Stimulated activated CD4-positive, alpha-beta T cell treated with anti-CD3 and anti-CD28 coated beads, Interleukin-15, amount 100 ng/mL, for 48 hours (primary cell): ENCODE data around the gene COL18A1.
"Not testable (repeated sequence)": the region's sequence is repeated elsewhere in the genome, so short reads cannot be mapped to it uniquely, and the experiment has no call there.

ENCODE experiments used
- DNase-seq, 2 donors: peaks; one replicate each; pipeline ENCODE4 v3.0.0-alpha.2; 2020; ENCODE audit warnings: low read depth in 2 of 2

Gene COL18A1

DNA sequence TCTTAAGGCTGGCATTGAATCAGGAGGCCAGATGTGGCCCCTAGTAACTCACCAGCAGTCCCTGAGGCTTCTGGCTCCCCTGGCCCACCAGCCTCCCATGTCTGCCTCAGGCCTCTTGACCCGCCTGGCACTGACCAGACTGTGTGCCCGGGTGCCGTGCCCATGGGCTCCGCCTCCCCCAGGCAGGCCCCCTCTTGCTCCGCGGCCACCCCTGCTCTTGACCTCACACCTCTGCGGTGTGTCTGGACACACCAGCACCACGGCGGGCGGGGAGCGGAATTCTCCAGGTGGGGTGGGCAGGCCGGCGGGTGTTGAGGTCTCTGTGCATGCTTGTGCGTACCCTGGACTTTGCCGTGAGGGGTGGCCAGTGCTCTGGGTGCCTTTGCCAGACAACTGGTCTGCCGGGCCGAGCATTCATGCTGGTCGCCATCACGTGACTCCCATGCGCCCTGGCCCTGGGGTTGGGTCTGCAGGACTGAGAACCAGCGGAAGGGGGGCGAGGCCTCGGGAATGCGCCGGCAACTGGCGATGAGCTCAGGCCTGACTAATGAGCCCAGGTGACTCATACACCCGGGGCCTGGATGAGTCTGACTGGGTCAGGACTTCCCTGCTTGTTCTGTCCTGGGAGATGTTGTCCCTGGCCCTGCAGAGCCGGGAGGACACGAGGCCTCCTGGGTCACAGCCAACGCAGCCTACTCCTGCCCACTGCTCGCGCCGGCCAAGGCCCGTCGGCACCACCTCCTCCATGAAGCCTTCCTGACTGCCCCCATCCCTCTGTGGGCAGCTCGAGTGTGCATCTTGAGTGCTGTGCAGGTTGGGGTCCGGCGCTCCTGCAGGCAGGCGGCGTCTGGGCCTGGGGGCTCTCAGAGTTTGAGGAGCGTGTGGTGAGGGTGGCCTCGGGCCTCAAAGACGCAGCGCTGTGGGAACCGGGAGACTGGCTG is 22.6 kb downstream of the COL18A1 start:
- no peak for DNase-seq

GRCh38 chr21:45428534-45428933 is 23.6 kb downstream of the COL18A1 start:
- no peak for DNase-seq

DNA sequence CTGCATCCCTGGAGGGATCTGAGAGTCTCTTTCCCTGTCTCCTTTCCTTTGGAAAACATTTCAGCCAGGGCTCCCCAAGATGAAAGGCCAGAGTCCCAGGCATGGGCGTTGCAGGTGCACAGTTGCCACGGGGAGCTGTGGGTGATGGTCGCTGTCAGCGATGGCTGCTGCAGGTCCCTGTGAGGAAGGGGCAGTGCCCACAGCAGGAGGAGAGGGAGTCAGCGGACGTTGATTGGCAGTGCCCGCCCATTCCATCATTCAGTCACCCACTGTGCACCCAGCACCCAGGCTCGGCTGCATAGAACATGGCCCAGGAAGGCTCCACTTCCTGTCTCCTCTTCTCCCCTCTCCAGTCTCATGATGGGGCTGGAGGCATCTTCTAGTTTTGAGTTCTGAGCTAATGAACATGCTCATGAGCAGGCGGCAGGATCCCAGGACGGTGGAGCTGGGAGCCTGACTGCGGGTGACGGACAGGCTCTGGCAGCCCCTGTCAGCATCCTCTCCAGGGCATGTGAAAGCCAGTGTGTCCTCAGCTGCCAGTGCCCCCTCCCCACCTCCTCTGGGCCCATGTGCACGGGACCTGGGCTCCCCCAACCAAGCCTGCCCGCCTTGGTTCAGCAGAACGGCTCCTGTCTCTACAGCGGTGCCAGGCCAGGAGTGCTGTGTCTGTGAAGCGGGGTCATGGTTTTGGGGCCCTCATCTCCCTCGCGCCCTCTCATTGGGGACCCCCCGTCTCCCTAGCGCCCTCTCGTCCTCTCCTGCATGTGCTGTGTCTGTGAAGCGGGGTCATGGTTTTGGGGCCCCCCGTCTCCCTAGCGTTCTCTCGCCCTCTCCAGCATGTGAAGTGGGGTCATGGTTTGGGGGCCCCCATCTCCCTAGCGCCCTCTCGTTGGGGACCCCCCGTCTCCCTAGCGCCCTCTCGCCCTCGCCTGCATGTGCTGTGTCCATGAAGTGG is 24.5 kb downstream of the COL18A1 start:
- DNase-seq: no peak

GRCh38 chr21:45430521-45431501 is 25.8 kb downstream of the COL18A1 start:
- DNase-seq: no peak

DNA sequence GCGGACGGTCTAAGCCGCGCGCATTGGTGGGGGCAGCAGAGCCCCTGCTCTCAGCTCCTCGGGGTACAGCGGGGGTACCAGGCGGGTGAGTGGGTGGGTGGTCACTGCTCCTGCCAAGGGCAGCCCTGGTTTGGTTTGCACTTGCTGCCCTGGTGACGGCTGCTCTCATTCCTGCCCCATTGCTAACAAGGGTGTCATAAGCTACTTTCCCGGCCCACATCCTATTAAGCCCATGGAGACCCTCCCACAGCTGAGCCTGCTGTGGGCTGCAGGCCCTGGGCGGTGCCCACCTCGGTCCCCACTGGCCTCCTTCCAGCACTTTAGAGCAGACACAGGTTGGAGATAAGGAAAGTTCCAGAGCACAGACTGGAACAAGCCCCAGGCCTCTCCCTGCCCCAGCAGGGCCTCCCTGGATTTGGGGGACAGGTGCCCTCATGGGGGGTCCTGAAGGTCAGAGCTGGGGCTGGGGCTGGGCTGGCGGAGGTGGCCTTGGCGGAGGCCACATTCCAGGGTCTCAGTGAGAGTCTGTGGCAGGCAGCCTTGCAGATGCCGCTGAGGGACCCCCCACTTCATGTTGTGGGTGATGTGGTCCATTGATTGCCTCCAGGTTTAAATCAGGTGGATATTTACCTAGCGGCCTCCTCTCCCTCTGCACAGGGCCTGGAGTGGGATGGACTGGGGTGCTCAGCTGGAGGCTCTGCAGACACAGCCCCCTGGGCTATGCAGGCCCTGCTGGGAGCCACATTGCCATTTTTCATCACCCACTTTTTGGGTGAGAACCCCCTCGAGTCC is 27.0 kb downstream of the COL18A1 start:
- no peak for DNase-seq

- DNase-seq: no peak
These were observed 27.8 kb downstream of the COL18A1 start for GRCh38 chr21:45432575-45433255.

DNA sequence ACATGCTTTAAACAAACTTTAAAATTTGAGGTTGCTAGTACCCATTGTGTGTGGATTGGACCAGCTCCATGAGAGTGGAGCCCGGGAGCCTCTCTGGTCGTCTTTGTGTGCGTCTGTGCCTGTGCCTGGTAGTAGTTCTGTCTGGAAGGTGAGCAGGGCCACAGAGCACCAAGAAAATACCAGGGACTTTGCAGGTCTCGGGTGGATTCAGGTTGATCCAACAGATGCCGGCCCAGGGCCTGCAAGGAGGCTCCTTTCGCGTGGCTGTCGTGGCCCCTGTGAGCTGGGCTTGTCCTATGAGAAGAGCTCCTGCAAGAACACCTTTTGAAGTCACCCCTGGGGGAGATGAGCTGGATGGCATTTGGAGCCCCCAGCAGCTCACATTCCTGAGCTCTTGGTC is 28.3 kb downstream of the COL18A1 start:
- no peak for DNase-seq

GRCh38 chr21:45433911-45434644 is 29.1 kb downstream of the COL18A1 start:
- DNase-seq: no peak

- DNase-seq: no peak
These were observed 29.8 kb downstream of the COL18A1 start for GRCh38 chr21:45434645-45435217.

GRCh38 chr21:45435405-45435981 is 30.5 kb downstream of the COL18A1 start:
- DNase-seq: no peak

DNA sequence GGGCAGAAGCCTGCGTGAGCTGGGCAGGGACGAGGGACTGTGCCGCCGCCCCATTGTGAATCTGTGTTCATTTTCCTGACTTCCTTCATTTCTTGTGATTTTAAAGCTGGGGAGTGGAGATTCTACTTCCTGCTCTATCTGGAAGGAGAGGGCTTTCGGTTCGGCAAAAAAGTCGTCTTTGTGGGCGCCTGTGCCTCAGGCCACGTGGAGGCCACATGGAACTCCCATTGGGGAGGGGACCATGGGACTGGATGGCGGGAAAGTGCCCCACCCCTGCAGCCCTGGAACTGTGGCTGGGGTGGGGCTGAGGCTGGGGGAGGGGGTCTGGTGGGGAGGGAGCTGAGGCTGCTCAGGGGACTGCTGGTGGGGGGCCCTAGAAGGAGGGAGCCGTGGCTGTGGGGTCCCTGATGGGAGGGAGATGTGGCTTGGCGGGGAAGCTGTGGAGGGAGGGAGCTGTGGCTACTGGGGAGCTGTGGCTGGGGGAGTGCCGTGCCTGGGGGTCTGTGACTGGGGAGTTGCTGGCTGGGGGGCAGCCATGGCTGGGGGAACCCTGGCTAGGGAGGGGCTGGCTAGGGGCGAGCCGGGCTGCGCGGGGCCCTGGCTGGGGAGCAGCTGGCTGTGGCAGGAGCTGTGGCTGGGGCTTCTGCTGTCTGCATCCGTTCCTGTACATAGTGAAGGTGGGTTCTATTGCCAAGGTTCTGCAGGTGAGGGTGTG is 31.5 kb downstream of the COL18A1 start:
- DNase-seq: no peak

- not testable (repeated sequence) for DNase-seq
These were observed 32.9 kb downstream of the COL18A1 start for GRCh38 chr21:45437844-45438243.

GRCh38 chr21:45438391-45439145 is 33.6 kb downstream of the COL18A1 start:
- no peak for DNase-seq

DNA sequence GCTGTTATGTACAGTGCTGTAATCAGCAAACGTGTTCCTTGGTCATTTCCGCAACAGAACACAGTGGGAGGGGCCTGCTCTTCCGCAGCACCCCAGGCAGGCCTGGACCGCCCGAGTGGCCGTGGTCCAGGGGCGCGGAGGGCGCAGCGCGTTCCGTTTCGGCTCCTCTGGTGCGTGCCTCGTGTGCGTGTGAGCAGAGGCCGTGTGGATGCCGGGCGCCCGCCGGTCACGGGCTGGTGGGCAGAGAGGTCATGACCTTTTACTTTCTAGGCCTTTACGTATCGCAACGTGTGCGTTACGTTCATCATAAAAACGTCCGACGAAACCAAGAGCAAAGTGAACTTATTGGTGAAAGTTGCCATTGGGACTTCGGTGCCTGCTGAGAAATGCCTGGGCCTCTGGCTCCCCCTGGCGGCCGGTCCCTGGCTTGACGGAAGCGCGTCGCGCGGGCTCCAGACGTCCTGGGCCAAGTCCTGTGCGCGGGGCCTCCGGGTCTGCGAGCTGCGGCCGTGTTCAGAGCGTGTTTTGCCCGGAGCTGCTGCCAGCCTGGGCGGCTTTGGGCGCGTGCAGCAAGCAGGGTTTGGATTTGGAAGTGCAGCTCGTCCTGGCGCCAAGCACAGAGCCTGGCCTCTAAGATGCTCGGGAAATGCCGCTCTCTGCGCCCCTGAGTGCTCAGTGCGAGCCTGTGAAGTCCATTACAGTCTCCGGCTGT is 34.4 kb downstream of the COL18A1 start:
- peak; percentile 62 to 77 for DNase-seq

- DNase-seq: no peak
These were observed 35.0 kb downstream of the COL18A1 start for GRCh38 chr21:45439901-45440461.

- DNase-seq: no peak
These were observed 35.9 kb downstream of the COL18A1 start for GRCh38 chr21:45440736-45441350.
